B cell (primary cell): ENCODE results near the gene LIFR. TPM values are rescaled to one million over a fixed set of nuclear protein-coding genes. Genes with fewer than 3 reads are reported as not detected.

Experiments used
- ATAC-seq: fragments of 200-7000 bp; cut with Tn5 transposase; one replicate; pipeline ENCODE4 v1.10.0; 2021; ENCODE audit warnings: low read depth, mild to moderate bottlenecking, moderate number of reproducible peaks, moderate library complexity
- CTCF ChIA-PET: fragments of 350-600 bp; sonication (Branson Sonifier 250); formaldehyde crosslinking; loops from one replicate; lab custom pipeline; 2021; ENCODE audit warnings: antibody characterized with exemption, inconsistent platforms; lab: Charles Lee
- POLR2A ChIA-PET: fragments of 350-600 bp; sonication (Branson Sonifier 250); formaldehyde crosslinking; loops from one replicate; lab custom pipeline; 2021; ENCODE audit warnings: antibody characterized with exemption; lab: Charles Lee
- DNase-seq: peaks from one replicate; pipeline ENCODE4 v3.0.0; 2013
- H2AFZ ChIP-seq: 2 replicates; pipeline ENCODE4 v1.6.1; 2012; ENCODE audit warnings: mild to moderate bottlenecking, low read depth, low read length; ENCODE audit not compliant: insufficient read depth, poor library complexity, severe bottlenecking
- H3K27ac ChIP-seq, 2 donors: 1 replicate in 1 of 2; 2 replicates in 1 of 2; pipeline ENCODE4 v1.5.1; 2012 to 2013; ENCODE audit warnings: low read length in 2 of 2, mild to moderate bottlenecking in 2 of 2, moderate library complexity in 1 of 2
- H3K27me3 ChIP-seq, 4 experiments: fragments of 200-600 bp in 1 of 4; sonication (generic) in 1 of 4; replicated peaks in 1 of 4; 1 replicate in 2 of 4; 2 replicates in 2 of 4; pipeline versions ENCODE4 v1.6.1 to v1.7.0; 2013 to 2016; ENCODE audit warnings: low read length in 3 of 4, mild to moderate bottlenecking in 2 of 4, mixed read lengths in 1 of 4, moderate library complexity in 1 of 4; ENCODE audit not compliant: insufficient read depth in 4 of 4, control insufficient read depth in 3 of 4; ENCODE audit errors: control extremely low read depth in 1 of 4
- H3K36me3 ChIP-seq, 2 experiments: replicated peaks in 1 of 2; 1 replicate in 1 of 2; 2 replicates in 1 of 2; pipeline versions ENCODE4 v1.6.1 to v1.7.1; 2013; ENCODE audit warnings: low read length in 1 of 2; ENCODE audit not compliant: insufficient read depth in 2 of 2, control insufficient read depth in 1 of 2; ENCODE audit errors: control extremely low read depth in 1 of 2, extremely low read depth in 1 of 2
- H3K4me1 ChIP-seq, 2 donors: fragments of 200-600 bp in 1 of 2; sonication (generic) in 1 of 2; 1 replicate in 1 of 2; 2 replicates in 1 of 2; pipeline versions ENCODE4 v1.5.1 to v1.6.1; 2013 to 2017; ENCODE audit warnings: low read length in 2 of 2; ENCODE audit not compliant: control insufficient read depth in 2 of 2, insufficient read depth in 2 of 2
- H3K4me2 ChIP-seq: replicated peaks from 2 replicates; pipeline ENCODE3; 2012; ENCODE audit warnings: mild to moderate bottlenecking, low read depth, low read length; ENCODE audit not compliant: poor library complexity, severe bottlenecking
- H3K4me3 ChIP-seq, 5 experiments: fragments of 200-600 bp in 1 of 5; sonication (generic) in 1 of 5; 1 replicate in 3 of 5; 2 replicates in 2 of 5; pipeline versions ENCODE4 v1.5.1 to v1.7.0; 2011 to 2016; ENCODE audit warnings: low read length in 4 of 5, mild to moderate bottlenecking in 4 of 5, low read depth in 2 of 5, control low read depth in 1 of 5, moderate library complexity in 1 of 5; ENCODE audit not compliant: insufficient read depth in 1 of 5; ENCODE audit errors: control extremely low read depth in 1 of 5, extremely low read depth in 1 of 5
- H3K79me2 ChIP-seq: fragments of 200-600 bp; sonication (generic); one replicate; pipeline ENCODE4 v1.6.0; 2016; ENCODE audit warnings: low read length; ENCODE audit not compliant: control insufficient read depth, insufficient read depth
- H3K9ac ChIP-seq: fragments of 200-600 bp; sonication (generic); 2 replicates; pipeline ENCODE4 v1.6.1; 2017; ENCODE audit warnings: mild to moderate bottlenecking, low read length, moderate library complexity
- H3K9me3 ChIP-seq, 3 donors: one replicate each; pipeline versions ENCODE4 v1.6.1 to v1.7.1; 2013; ENCODE audit warnings: low read length in 2 of 3; ENCODE audit not compliant: control insufficient read depth in 2 of 3, insufficient read depth in 1 of 3; ENCODE audit errors: control extremely low read depth in 1 of 3
- H4K20me1 ChIP-seq: 2 replicates; pipeline ENCODE4 v1.6.0; 2012; ENCODE audit warnings: mild to moderate bottlenecking, low read length; ENCODE audit not compliant: insufficient read depth, control insufficient read depth, poor library complexity, severe bottlenecking
- H3K27ac Mint-ChIP-seq: one replicate; pipeline ENCODE4 v1.8.0; 2021; ENCODE audit warnings: mixed read lengths
- H3K27me3 Mint-ChIP-seq: one replicate; pipeline ENCODE4 v1.8.0; 2021; ENCODE audit warnings: mixed read lengths
- H3K4me1 Mint-ChIP-seq: one replicate; pipeline ENCODE4 v1.8.0; 2021; ENCODE audit warnings: mixed read lengths
- H3K4me3 Mint-ChIP-seq: one replicate; pipeline ENCODE4 v1.8.0; 2021; ENCODE audit warnings: mixed read lengths
- H3K9me3 Mint-ChIP-seq: one replicate; pipeline ENCODE4 v1.8.0; 2022; ENCODE audit warnings: mixed read lengths; ENCODE audit not compliant: insufficient read depth
- EZH2 ChIP-seq: IDR thresholded peaks from 2 replicates; pipeline ENCODE4 v1.6.1; 2012; ENCODE audit warnings: borderline replicate concordance, low read depth, mild to moderate bottlenecking, moderate library complexity, low read length; ENCODE audit not compliant: insufficient read depth, poor library complexity, severe bottlenecking
- WGBS: methylation state at CpG from one replicate; pipeline ENCODE4 v1.1.5; 2013; ENCODE audit warnings: missing lambda C conversion rate; ENCODE audit not compliant: insufficient coverage; 5-methylcytosine and 5-hydroxymethylcytosine counted together
- intact Hi-C: fragments of 100-400 bp; cut with micrococcal nuclease; formaldehyde crosslinking; loops from one replicate; pipeline ENCODE4 v1.10.0; 2022
- polyA plus RNA-seq: library from polyadenylated mRNA; depleted of rRNA; stranded (reverse); fragments of >200 nt; gene quantifications from 2 replicates; pipeline ENCODE4 v1.2.3, GENCODE V29; 2012
- total RNA-seq, 2 donors: library from RNA; stranded (reverse); fragments of 120-200 nt in 1 of 2; gene quantifications; 1 replicate in 1 of 2; 2 replicates in 1 of 2; pipeline versions ENCODE4 v1.2.3 to v1.2.4, GENCODE V29; 2013 to 2022
- TF ChIP-seq, protein P1 (sequence below): fragments of 200-600 bp; IDR thresholded peaks from one replicate; pipeline ENCODE4 v1.8.0; 2022; ENCODE audit warnings: antibody characterized with exemption, mild to moderate bottlenecking

LIFR gene
- total and polyA plus RNA-seq, 2 donors (not counting 1 experiment from before 2014, with no cell fraction given) = not detected

DNA sequence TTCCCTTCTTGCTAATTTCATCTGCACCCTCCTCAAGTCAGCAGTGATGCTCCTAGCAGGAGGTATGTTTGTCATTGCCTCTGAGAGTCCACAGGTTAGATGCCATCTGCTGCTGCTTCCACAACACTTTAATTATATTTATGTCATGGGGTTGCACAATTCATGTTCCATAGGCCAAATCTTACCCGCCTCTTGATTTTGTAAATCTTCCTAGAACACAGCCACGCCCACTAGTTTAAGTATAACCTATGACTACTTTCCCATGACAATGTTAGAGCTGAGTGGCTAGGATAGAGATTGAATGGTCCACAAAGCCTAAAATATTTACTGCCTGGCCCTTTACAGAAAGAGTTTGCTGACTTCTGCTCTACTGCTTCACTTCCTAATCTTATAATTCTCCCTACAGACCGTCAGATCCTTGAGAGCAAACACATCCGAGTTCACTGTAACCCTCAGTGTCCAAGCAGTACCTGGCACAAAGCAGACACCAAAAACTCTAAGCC, 21.1 kb downstream of the LIFR start:
- Histone ChIP-seq H2AFZ (no peak overlapping the region), H4K20me1 (no peaks in the 10 kb centered on the region), H3K36me3 (no peaks in the 10 kb centered on the region), H3K79me2 (no peaks in the 10 kb centered on the region), H3K9me3 (no peaks in the 10 kb centered on the region), H3K27ac (no peak overlapping the region), H3K4me1 (no peaks in the 10 kb centered on the region), H3K4me3 (no peak overlapping the region), H3K27me3 (peaks cover 0 to 6% (median 1%) of the 10 kb centered on the region in 4 experiments), H3K9ac (no peak overlapping the region), H3K4me2 (no peak overlapping the region)
- no peak for ATAC-seq
- ChIA-PET CTCF (no interaction called here), POLR2A (no interaction called here)
- Mint-ChIP-seq H3K27me3 (peaks cover 41% of the 10 kb centered on the region), H3K27ac (no peak overlapping the region), H3K4me3 (no peak overlapping the region), H3K9me3 (no peaks in the 10 kb centered on the region), H3K4me1 (no peaks in the 10 kb centered on the region)
- intact Hi-C loops = no loop called here
- 66% methylated on average over 2 of the region's 4 CpGs for WGBS
- TF ChIP-seq, protein P1, sequence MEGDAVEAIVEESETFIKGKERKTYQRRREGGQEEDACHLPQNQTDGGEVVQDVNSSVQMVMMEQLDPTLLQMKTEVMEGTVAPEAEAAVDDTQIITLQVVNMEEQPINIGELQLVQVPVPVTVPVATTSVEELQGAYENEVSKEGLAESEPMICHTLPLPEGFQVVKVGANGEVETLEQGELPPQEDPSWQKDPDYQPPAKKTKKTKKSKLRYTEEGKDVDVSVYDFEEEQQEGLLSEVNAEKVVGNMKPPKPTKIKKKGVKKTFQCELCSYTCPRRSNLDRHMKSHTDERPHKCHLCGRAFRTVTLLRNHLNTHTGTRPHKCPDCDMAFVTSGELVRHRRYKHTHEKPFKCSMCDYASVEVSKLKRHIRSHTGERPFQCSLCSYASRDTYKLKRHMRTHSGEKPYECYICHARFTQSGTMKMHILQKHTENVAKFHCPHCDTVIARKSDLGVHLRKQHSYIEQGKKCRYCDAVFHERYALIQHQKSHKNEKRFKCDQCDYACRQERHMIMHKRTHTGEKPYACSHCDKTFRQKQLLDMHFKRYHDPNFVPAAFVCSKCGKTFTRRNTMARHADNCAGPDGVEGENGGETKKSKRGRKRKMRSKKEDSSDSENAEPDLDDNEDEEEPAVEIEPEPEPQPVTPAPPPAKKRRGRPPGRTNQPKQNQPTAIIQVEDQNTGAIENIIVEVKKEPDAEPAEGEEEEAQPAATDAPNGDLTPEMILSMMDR = no peak
- no peak for TF ChIP-seq EZH2
- no peak for DNase-seq

GRCh38 chr5:38534156-38534453, 22.3 kb downstream of the LIFR start:
- H3K4me3 Mint-ChIP-seq = no peak overlapping the region
- Histone ChIP-seq H3K79me2 (no peaks in the 10 kb centered on the region), H3K4me2 (no peak overlapping the region), H3K4me3 (no peak overlapping the region), H3K36me3 (no peaks in the 10 kb centered on the region), H3K27ac (no peak overlapping the region), H3K9me3 (no peaks in the 10 kb centered on the region), H3K4me1 (no peaks in the 10 kb centered on the region), H3K27me3 (peaks cover 0 to 3% (median under 1%) of the 10 kb centered on the region in 4 experiments), H4K20me1 (no peaks in the 10 kb centered on the region), H2AFZ (no peak overlapping the region), H3K9ac (no peak overlapping the region)
- DNase-seq (no peak), ATAC-seq (no peak)
- H3K27me3 Mint-ChIP-seq = peaks cover 35% of the 10 kb centered on the region
- ChIA-PET CTCF (no interaction called here), POLR2A (no interaction called here)
- WGBS = 100% methylated on average over 1 of the region's 1 CpG
- no peaks in the 10 kb centered on the region for H3K4me1 Mint-ChIP-seq
- intact Hi-C loops = no loop called here
- H3K9me3 Mint-ChIP-seq = no peaks in the 10 kb centered on the region
- no peak for TF ChIP-seq EZH2
- TF ChIP-seq, protein P1 = no peak
- H3K27ac Mint-ChIP-seq = no peak overlapping the region
